COLO668 (cell line): Measurements from ENCODE around the gene TMEM117.

ENCODE experiments used
- DNase-seq: peaks from one replicate; lab custom pipeline; 2025; ENCODE audit not compliant: unreplicated experiment; lab: John Stamatoyannopoulos, UW

Gene TMEM117

GRCh38 chr12:44436756-44437155, 600.9 kb downstream of the TMEM117 start:
- DNase-seq = no peak
